GM23338 (cell line): ENCODE measurements around the gene SLIT1. TPM values are rescaled to one million over a fixed set of nuclear protein-coding genes. Genes with fewer than 3 reads are reported as not detected.

Source experiments
- ATAC-seq: fragments of 200-7000 bp; cut with Tn5 transposase; 3 replicates; pipeline ENCODE4 v1.9.1; 2020
- DNase-seq: peaks from one replicate; pipeline ENCODE4 v3.0.0-alpha.2; 2015; ENCODE audit warnings: low spot score
- H2AFZ ChIP-seq: fragments of 200-600 bp; sonication (generic); 2 replicates; pipeline ENCODE4 v1.8.0; 2016; ENCODE audit warnings: antibody characterized with exemption, mild to moderate bottlenecking, moderate library complexity
- H3F3A ChIP-seq: fragments of 200-600 bp; sonication (generic); replicated peaks from 2 replicates; pipeline ENCODE4 v1.8.0; 2017; ENCODE audit warnings: antibody characterized with exemption, mixed run types, low read depth
- H3K27ac ChIP-seq: fragments of 200-600 bp; sonication (generic); 2 replicates; pipeline ENCODE4 v1.6.1; 2016; ENCODE audit warnings: low read depth
- H3K27me3 ChIP-seq: fragments of 200-600 bp; sonication (generic); 2 replicates; pipeline ENCODE4 v1.8.0; 2016; ENCODE audit warnings: mild to moderate bottlenecking, mixed run types, moderate library complexity; ENCODE audit not compliant: insufficient read depth
- H3K36me3 ChIP-seq: fragments of 200-600 bp; sonication (generic); 2 replicates; pipeline ENCODE4 v1.8.0; 2016; ENCODE audit warnings: mild to moderate bottlenecking; ENCODE audit not compliant: insufficient read depth
- H3K4me1 ChIP-seq: fragments of 200-600 bp; sonication (generic); 2 replicates; pipeline ENCODE4 v1.8.0; 2016; ENCODE audit warnings: mild to moderate bottlenecking, moderate library complexity; ENCODE audit not compliant: insufficient read depth
- H3K4me2 ChIP-seq: fragments of 200-600 bp; sonication (generic); 2 replicates; pipeline ENCODE4 v1.7.1; 2017; ENCODE audit warnings: mixed run types
- H3K4me3 ChIP-seq: fragments of 200-600 bp; sonication (generic); 2 replicates; pipeline ENCODE4 v1.6.1; 2016; ENCODE audit warnings: mixed run types
- H3K79me2 ChIP-seq: fragments of 200-600 bp; sonication (generic); replicated peaks from 2 replicates; pipeline ENCODE4 v1.8.0; 2017; ENCODE audit warnings: mild to moderate bottlenecking; ENCODE audit not compliant: insufficient read depth
- H3K9me2 ChIP-seq: fragments of 200-600 bp; sonication (generic); 2 replicates; pipeline ENCODE4 v1.8.0; 2017; ENCODE audit not compliant: insufficient read depth
- H4K20me1 ChIP-seq: fragments of 200-600 bp; sonication (generic); replicated peaks from 2 replicates; pipeline ENCODE4 v1.8.0; 2017; ENCODE audit warnings: mild to moderate bottlenecking; ENCODE audit not compliant: insufficient read depth
- H3K27ac Mint-ChIP-seq: 2 replicates; pipeline ENCODE4 v1.8.0; 2020; ENCODE audit warnings: inconsistent platforms, mild to moderate bottlenecking, moderate library complexity, mixed read lengths
- H3K27me3 Mint-ChIP-seq: 3 replicates; pipeline ENCODE4 v1.8.0; 2022; ENCODE audit warnings: low read depth, mild to moderate bottlenecking, moderate library complexity, mixed read lengths, inconsistent platforms; ENCODE audit not compliant: insufficient read depth, poor library complexity
- H3K36me3 Mint-ChIP-seq: 3 replicates; pipeline ENCODE4 v1.8.0; 2021; ENCODE audit warnings: low read depth, mild to moderate bottlenecking, inconsistent platforms, moderate library complexity, mixed read lengths
- H3K4me1 Mint-ChIP-seq: 3 replicates; pipeline ENCODE4 v1.8.0; 2020; ENCODE audit warnings: mild to moderate bottlenecking, inconsistent platforms, mixed read lengths
- H3K4me3 Mint-ChIP-seq: 3 replicates; pipeline ENCODE4 v1.8.0; 2021; ENCODE audit warnings: moderate library complexity, mild to moderate bottlenecking, inconsistent platforms, mixed read lengths
- H3K9me3 Mint-ChIP-seq: 3 replicates; pipeline ENCODE4 v1.8.0; 2020; ENCODE audit warnings: moderate library complexity, mild to moderate bottlenecking, inconsistent platforms, mixed read lengths
- CREB1 ChIP-seq: fragments of 250-450 bp; sonication (Bioruptor Pico); IDR thresholded peaks from 2 replicates; pipeline ENCODE4 v1.5.0; 2020; ENCODE audit warnings: low read depth, mild to moderate bottlenecking, moderate library complexity
- EZH2 ChIP-seq: fragments of 200-600 bp; sonication (generic); IDR thresholded peaks from one replicate; pipeline ENCODE4 v1.8.0; 2017; ENCODE audit warnings: antibody characterized with exemption, mild to moderate bottlenecking, low read depth; ENCODE audit not compliant: unreplicated experiment
- EZH2phosphoT487 ChIP-seq: fragments of 200-600 bp; sonication (generic); IDR thresholded peaks from one replicate; pipeline ENCODE4 v1.8.1; 2018; ENCODE audit warnings: antibody characterized with exemption; ENCODE audit not compliant: unreplicated experiment
- JUNB ChIP-seq: IDR thresholded peaks from one replicate; pipeline ENCODE4 v1.6.1; 2016; ENCODE audit warnings: antibody characterized with exemption; ENCODE audit not compliant: unreplicated experiment
- NANOG ChIP-seq: IDR thresholded peaks from 2 replicates; pipeline ENCODE4 v1.6.1; 2016; ENCODE audit warnings: antibody characterized with exemption, borderline replicate concordance
- POLR2AphosphoS5 ChIP-seq: IDR thresholded peaks from 2 replicates; pipeline ENCODE4 v1.6.1; 2016; ENCODE audit warnings: antibody characterized with exemption, low read depth
- STAT1 ChIP-seq: IDR thresholded peaks from one replicate; pipeline ENCODE4 v1.6.1; 2016; ENCODE audit warnings: antibody characterized with exemption; ENCODE audit not compliant: unreplicated experiment
- ZNF114 ChIP-seq: fragments of 250-450 bp; sonication (Bioruptor Pico); IDR thresholded peaks from 2 replicates; pipeline ENCODE4 v1.5.0; 2020; ENCODE audit warnings: mild to moderate bottlenecking, moderate library complexity
- ZNF331 ChIP-seq: fragments of 250-450 bp; sonication (Bioruptor Pico); IDR thresholded peaks from 2 replicates; pipeline ENCODE4 v1.5.0; 2020; ENCODE audit warnings: low read depth, mild to moderate bottlenecking, moderate library complexity
- polyA plus RNA-seq: library from polyadenylated mRNA; unstranded; fragments of >200 nt; fragmentation: Nextera tagmentation; extraction: Ambion mirVana; gene quantifications from 2 replicates; pipeline ENCODE4 v1.2.1, GENCODE V29; 2016
- total RNA-seq: library from RNA; depleted of rRNA; stranded (reverse); fragments of >200 nt; shearing (Covaris generic); gene quantifications from 2 replicates; pipeline ENCODE4 v1.2.3, GENCODE V29; 2014
- TF ChIP-seq, protein P1 (sequence below): fragments of 250-450 bp; sonication (Bioruptor Pico); IDR thresholded peaks from 2 replicates; pipeline ENCODE4 v1.5.0; 2020; ENCODE audit warnings: mild to moderate bottlenecking, moderate library complexity
- TF ChIP-seq, protein P2 (sequence below): IDR thresholded peaks from one replicate; pipeline ENCODE4 v1.6.1; 2018; ENCODE audit warnings: antibody characterized with exemption; ENCODE audit not compliant: unreplicated experiment
- TF ChIP-seq, protein P3 (sequence below), 2 experiments: fragments of 200-600 bp in 1 of 2; sonication (generic) in 1 of 2; conservative IDR thresholded peaks; 2 replicates each; pipeline versions ENCODE4 v1.5.1 to v1.6.1; 2016 to 2017; ENCODE audit warnings: antibody characterized with exemption in 2 of 2, low read depth in 2 of 2, mild to moderate bottlenecking in 2 of 2, moderate library complexity in 1 of 2
- TF ChIP-seq, protein P4 (sequence below): IDR thresholded peaks from 2 replicates; pipeline ENCODE4 v1.6.1; 2016; ENCODE audit warnings: antibody characterized with exemption

SLIT1 gene
- total and polyA plus RNA-seq, 2 experiments from 2014 or later = 0.76 to 1.7 TPM

DNA sequence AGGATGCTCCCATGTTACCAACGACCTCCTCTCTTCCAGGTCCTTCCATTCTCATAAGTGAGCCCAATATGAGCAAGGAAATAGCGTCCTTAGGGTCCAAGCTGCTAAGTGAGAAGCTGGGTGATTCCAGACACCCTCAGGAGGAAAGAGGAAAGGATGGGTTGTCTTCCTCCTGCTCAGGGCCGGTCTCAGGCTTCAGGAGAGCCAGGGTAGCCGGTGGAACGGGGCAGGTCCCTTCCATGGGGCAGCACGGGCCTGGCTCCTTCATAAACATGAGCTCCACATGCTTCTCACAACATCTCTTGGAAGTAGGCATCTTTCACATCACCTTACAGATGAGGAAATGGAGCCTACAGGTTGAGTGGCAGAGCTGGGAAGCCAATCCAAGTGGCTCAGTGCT is 12.7 kb downstream of the SLIT1 start:
- TF ChIP-seq, protein P1, sequence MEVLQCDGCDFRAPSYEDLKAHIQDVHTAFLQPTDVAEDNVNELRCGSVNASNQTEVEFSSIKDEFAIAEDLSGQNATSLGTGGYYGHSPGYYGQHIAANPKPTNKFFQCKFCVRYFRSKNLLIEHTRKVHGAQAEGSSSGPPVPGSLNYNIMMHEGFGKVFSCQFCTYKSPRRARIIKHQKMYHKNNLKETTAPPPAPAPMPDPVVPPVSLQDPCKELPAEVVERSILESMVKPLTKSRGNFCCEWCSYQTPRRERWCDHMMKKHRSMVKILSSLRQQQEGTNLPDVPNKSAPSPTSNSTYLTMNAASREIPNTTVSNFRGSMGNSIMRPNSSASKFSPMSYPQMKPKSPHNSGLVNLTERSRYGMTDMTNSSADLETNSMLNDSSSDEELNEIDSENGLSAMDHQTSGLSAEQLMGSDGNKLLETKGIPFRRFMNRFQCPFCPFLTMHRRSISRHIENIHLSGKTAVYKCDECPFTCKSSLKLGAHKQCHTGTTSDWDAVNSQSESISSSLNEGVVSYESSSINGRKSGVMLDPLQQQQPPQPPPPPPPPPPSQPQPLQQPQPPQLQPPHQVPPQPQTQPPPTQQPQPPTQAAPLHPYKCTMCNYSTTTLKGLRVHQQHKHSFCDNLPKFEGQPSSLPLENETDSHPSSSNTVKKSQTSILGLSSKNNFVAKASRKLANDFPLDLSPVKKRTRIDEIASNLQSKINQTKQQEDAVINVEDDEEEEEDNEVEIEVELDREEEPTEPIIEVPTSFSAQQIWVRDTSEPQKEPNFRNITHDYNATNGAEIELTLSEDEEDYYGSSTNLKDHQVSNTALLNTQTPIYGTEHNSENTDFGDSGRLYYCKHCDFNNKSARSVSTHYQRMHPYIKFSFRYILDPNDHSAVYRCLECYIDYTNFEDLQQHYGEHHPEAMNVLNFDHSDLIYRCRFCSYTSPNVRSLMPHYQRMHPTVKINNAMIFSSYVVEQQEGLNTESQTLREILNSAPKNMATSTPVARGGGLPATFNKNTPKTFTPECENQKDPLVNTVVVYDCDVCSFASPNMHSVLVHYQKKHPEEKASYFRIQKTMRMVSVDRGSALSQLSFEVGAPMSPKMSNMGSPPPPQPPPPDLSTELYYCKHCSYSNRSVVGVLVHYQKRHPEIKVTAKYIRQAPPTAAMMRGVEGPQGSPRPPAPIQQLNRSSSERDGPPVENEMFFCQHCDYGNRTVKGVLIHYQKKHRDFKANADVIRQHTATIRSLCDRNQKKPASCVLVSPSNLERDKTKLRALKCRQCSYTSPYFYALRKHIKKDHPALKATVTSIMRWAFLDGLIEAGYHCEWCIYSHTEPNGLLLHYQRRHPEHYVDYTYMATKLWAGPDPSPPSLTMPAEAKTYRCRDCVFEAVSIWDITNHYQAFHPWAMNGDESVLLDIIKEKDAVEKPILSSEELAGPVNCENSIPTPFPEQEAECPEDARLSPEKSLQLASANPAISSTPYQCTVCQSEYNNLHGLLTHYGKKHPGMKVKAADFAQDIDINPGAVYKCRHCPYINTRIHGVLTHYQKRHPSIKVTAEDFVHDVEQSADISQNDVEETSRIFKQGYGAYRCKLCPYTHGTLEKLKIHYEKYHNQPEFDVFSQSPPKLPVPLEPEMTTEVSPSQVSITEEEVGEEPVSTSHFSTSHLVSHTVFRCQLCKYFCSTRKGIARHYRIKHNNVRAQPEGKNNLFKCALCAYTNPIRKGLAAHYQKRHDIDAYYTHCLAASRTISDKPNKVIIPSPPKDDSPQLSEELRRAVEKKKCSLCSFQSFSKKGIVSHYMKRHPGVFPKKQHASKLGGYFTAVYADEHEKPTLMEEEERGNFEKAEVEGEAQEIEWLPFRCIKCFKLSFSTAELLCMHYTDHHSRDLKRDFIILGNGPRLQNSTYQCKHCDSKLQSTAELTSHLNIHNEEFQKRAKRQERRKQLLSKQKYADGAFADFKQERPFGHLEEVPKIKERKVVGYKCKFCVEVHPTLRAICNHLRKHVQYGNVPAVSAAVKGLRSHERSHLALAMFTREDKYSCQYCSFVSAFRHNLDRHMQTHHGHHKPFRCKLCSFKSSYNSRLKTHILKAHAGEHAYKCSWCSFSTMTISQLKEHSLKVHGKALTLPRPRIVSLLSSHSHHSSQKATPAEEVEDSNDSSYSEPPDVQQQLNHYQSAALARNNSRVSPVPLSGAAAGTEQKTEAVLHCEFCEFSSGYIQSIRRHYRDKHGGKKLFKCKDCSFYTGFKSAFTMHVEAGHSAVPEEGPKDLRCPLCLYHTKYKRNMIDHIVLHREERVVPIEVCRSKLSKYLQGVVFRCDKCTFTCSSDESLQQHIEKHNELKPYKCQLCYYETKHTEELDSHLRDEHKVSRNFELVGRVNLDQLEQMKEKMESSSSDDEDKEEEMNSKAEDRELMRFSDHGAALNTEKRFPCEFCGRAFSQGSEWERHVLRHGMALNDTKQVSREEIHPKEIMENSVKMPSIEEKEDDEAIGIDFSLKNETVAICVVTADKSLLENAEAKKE = no peak
- TF ChIP-seq STAT1 (no peak), EZH2phosphoT487 (no peak), JUNB (no peak), NANOG (no peak), POLR2AphosphoS5 (no peak), EZH2 (no peak), ZNF331 (CRISPR knock-in tag) (no peak), CREB1 (no peak), ZNF114 (CRISPR knock-in tag) (no peak)
- TF ChIP-seq, protein P2, sequence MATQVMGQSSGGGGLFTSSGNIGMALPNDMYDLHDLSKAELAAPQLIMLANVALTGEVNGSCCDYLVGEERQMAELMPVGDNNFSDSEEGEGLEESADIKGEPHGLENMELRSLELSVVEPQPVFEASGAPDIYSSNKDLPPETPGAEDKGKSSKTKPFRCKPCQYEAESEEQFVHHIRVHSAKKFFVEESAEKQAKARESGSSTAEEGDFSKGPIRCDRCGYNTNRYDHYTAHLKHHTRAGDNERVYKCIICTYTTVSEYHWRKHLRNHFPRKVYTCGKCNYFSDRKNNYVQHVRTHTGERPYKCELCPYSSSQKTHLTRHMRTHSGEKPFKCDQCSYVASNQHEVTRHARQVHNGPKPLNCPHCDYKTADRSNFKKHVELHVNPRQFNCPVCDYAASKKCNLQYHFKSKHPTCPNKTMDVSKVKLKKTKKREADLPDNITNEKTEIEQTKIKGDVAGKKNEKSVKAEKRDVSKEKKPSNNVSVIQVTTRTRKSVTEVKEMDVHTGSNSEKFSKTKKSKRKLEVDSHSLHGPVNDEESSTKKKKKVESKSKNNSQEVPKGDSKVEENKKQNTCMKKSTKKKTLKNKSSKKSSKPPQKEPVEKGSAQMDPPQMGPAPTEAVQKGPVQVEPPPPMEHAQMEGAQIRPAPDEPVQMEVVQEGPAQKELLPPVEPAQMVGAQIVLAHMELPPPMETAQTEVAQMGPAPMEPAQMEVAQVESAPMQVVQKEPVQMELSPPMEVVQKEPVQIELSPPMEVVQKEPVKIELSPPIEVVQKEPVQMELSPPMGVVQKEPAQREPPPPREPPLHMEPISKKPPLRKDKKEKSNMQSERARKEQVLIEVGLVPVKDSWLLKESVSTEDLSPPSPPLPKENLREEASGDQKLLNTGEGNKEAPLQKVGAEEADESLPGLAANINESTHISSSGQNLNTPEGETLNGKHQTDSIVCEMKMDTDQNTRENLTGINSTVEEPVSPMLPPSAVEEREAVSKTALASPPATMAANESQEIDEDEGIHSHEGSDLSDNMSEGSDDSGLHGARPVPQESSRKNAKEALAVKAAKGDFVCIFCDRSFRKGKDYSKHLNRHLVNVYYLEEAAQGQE = no peak
- TF ChIP-seq, protein P3, sequence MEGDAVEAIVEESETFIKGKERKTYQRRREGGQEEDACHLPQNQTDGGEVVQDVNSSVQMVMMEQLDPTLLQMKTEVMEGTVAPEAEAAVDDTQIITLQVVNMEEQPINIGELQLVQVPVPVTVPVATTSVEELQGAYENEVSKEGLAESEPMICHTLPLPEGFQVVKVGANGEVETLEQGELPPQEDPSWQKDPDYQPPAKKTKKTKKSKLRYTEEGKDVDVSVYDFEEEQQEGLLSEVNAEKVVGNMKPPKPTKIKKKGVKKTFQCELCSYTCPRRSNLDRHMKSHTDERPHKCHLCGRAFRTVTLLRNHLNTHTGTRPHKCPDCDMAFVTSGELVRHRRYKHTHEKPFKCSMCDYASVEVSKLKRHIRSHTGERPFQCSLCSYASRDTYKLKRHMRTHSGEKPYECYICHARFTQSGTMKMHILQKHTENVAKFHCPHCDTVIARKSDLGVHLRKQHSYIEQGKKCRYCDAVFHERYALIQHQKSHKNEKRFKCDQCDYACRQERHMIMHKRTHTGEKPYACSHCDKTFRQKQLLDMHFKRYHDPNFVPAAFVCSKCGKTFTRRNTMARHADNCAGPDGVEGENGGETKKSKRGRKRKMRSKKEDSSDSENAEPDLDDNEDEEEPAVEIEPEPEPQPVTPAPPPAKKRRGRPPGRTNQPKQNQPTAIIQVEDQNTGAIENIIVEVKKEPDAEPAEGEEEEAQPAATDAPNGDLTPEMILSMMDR (conservative IDR thresholded peaks at IDR 0.05; ENCODE audit: low read depth in 2 of 2) = no peak
- TF ChIP-seq, protein P4, sequence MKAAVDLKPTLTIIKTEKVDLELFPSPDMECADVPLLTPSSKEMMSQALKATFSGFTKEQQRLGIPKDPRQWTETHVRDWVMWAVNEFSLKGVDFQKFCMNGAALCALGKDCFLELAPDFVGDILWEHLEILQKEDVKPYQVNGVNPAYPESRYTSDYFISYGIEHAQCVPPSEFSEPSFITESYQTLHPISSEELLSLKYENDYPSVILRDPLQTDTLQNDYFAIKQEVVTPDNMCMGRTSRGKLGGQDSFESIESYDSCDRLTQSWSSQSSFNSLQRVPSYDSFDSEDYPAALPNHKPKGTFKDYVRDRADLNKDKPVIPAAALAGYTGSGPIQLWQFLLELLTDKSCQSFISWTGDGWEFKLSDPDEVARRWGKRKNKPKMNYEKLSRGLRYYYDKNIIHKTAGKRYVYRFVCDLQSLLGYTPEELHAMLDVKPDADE = no peak
- peaks cover 14% of the 10 kb centered on the region for H3K4me1 Mint-ChIP-seq

More for the DNA sequence above, 12.7 kb downstream of the SLIT1 start:
- Histone ChIP-seq H3K79me2 (no peaks in the 10 kb centered on the region), H3K27ac (no peak overlapping the region), H3K4me2 (no peak overlapping the region), H3K27me3 (no peaks in the 10 kb centered on the region), H4K20me1 (no peaks in the 10 kb centered on the region), H3K36me3 (no peaks in the 10 kb centered on the region), H3F3A (no peaks in the 10 kb centered on the region), H2AFZ (no peak overlapping the region), H3K4me3 (no peak overlapping the region), H3K9me2 (no peaks in the 10 kb centered on the region), H3K4me1 (no peaks in the 10 kb centered on the region)
- DNase-seq (no peak), ATAC-seq (no peak)
- Mint-ChIP-seq H3K36me3 (no peaks in the 10 kb centered on the region; the same call in 2 of the 3 replicates), H3K27ac (no peak overlapping the region), H3K9me3 (no peaks in the 10 kb centered on the region), H3K4me3 (no peak overlapping the region), H3K27me3 (peaks cover 2% of the 10 kb centered on the region)
